HepG2 (cell line): ENCODE data around the gene IRF4. TPM values are rescaled to one million over a fixed set of nuclear protein-coding genes. Genes with fewer than 3 reads are reported as not detected.

ENCODE experiments used
- ATAC-seq: fragments of 200-7000 bp; cut with Tn5 transposase; 3 replicates; pipeline ENCODE4 v1.9.1; 2020; ENCODE audit warnings: mild to moderate bottlenecking, moderate library complexity
- BruUV-seq: library from RNA; stranded (reverse); fragments of 400-500 nt; replicated peaks from 2 replicates; lab custom pipeline; 2021; lab: Mats Ljungman, UMichigan
- CTCF ChIA-PET: fragments of 300-600 bp; formaldehyde crosslinking; extraction: SDS; loops from one replicate; lab custom pipeline; 2021; ENCODE audit warnings: low total read pairs, inconsistent platforms, low intra/inter-chr PET ratio; lab: Yijun Ruan, JAX
- POLR2A ChIA-PET: fragments of 350-600 bp; sonication (Branson Sonifier 250); formaldehyde crosslinking; loops from one replicate; lab custom pipeline; 2020; ENCODE audit warnings: antibody characterized with exemption, inconsistent platforms; lab: Yijun Ruan, JAX
- DNase-seq: peaks from one replicate; pipeline ENCODE4 v3.0.0-alpha.2; 2015; ENCODE audit warnings: low spot score
- FAIRE-seq: peaks from 3 replicates; lab custom pipeline; 2011; peaks lifted over from hg19 to GRCh38; lab: Jason Lieb, UNC
- H2AFZ ChIP-seq: one replicate; pipeline ENCODE4 v1.6.1; 2011; ENCODE audit warnings: low read length, inconsistent platforms
- H3K27ac ChIP-seq: fragments of 300-600 bp; 3 replicates; pipeline ENCODE4 v1.8.0; 2011; ENCODE audit warnings: mixed run types, mild to moderate bottlenecking, mixed read lengths, low read length, inconsistent platforms; ENCODE audit not compliant: insufficient read depth; ENCODE audit errors: extremely low read length
- H3K27me3 ChIP-seq, 2 experiments: fragments of 200-600 bp in 1 of 2; 2 replicates in 1 of 2; 3 replicates in 1 of 2; pipeline versions ENCODE4 v1.6.0 to v1.8.0; 2011; ENCODE audit warnings: low read length in 2 of 2, mild to moderate bottlenecking in 2 of 2, moderate library complexity in 2 of 2, inconsistent platforms in 1 of 2; ENCODE audit not compliant: insufficient read depth in 2 of 2, control insufficient read depth in 1 of 2
- H3K36me3 ChIP-seq, 2 experiments: fragments of 200-600 bp in 1 of 2; replicated peaks in 1 of 2; 2 replicates in 1 of 2; 3 replicates in 1 of 2; pipeline versions ENCODE4 v1.5.1 to v1.8.0; 2011; ENCODE audit warnings: low read length in 2 of 2, inconsistent platforms in 1 of 2; ENCODE audit not compliant: insufficient read depth in 2 of 2, control insufficient read depth in 1 of 2
- H3K4me1 ChIP-seq: 2 replicates; pipeline ENCODE4 v1.5.1; 2012; ENCODE audit warnings: low read length, inconsistent platforms; ENCODE audit not compliant: insufficient read depth
- H3K4me2 ChIP-seq: 2 replicates; pipeline ENCODE4 v1.6.0; 2011; ENCODE audit warnings: low read depth, low read length, inconsistent platforms
- H3K4me3 ChIP-seq, 3 experiments: fragments of 200-600 bp in 1 of 3; sonication (generic), shearing (Covaris generic) in 1 of 3; replicated peaks in 1 of 3; 2 replicates each; pipeline ENCODE4 v1.5.1; 2011 to 2016; ENCODE audit warnings: low read length in 3 of 3, inconsistent platforms in 2 of 3, low read depth in 2 of 3, mild to moderate bottlenecking in 2 of 3, control low read depth in 1 of 3, mixed read lengths in 1 of 3; ENCODE audit not compliant: insufficient read depth in 1 of 3
- H3K79me2 ChIP-seq: one replicate; pipeline ENCODE4 v1.6.1; 2011; ENCODE audit warnings: low read length, inconsistent platforms; ENCODE audit not compliant: insufficient read depth
- H3K9ac ChIP-seq: 2 replicates; pipeline ENCODE4 v1.6.0; 2011; ENCODE audit warnings: mild to moderate bottlenecking, low read depth, low read length, inconsistent platforms; ENCODE audit not compliant: insufficient read depth
- H3K9me3 ChIP-seq: 2 replicates; pipeline ENCODE4 v1.5.1; 2012; ENCODE audit warnings: mild to moderate bottlenecking, low read length
- H4K20me1 ChIP-seq: 2 replicates; pipeline ENCODE4 v1.6.0; 2011; ENCODE audit warnings: inconsistent platforms, mild to moderate bottlenecking, low read length, moderate library complexity; ENCODE audit not compliant: insufficient read depth
- GZF1 ChIP-seq: sonication (generic); formaldehyde crosslinking; IDR thresholded peaks from 2 replicates; pipeline ENCODE4 v1.5.1; 2020; ENCODE audit warnings: mild to moderate bottlenecking, missing genetic modification reagents
- HHEX ChIP-seq: IDR thresholded peaks from 2 replicates; pipeline ENCODE4 v1.6.1; 2016; ENCODE audit warnings: control low read depth
- KAT2B ChIP-seq: fragments of 150-350 bp; IDR thresholded peaks from 2 replicates; pipeline ENCODE4 v1.6.1; 2014; ENCODE audit warnings: low read depth, low read length, borderline replicate concordance
- KLF9 ChIP-seq: IDR thresholded peaks from 2 replicates; pipeline ENCODE4 v1.6.1; 2016; ENCODE audit warnings: low read depth
- MED1 ChIP-seq: sonication (generic); formaldehyde crosslinking; IDR thresholded peaks from 2 replicates; pipeline ENCODE4 v1.4.0; 2020; ENCODE audit warnings: missing genetic modification reagents
- ZMYM3 ChIP-seq: sonication (generic); formaldehyde crosslinking; IDR thresholded peaks from 2 replicates; pipeline ENCODE4 v1.5.1; 2020; ENCODE audit warnings: mild to moderate bottlenecking, missing genetic modification reagents
- ZNF281 ChIP-seq: sonication (generic); formaldehyde crosslinking; IDR thresholded peaks from 2 replicates; pipeline ENCODE4 v1.4.0; 2020; ENCODE audit warnings: missing genetic modification reagents, borderline replicate concordance
- ZNF512B ChIP-seq: sonication (generic); formaldehyde crosslinking; IDR thresholded peaks from 2 replicates; pipeline ENCODE4 v1.5.1; 2020; ENCODE audit warnings: missing genetic modification reagents, mild to moderate bottlenecking, borderline replicate concordance
- WGBS: methylation state at CpG from one replicate; pipeline ENCODE4 v1.1.6; 2017; ENCODE audit warnings: low lambda C conversion rate; 5-methylcytosine and 5-hydroxymethylcytosine counted together
- in situ Hi-C: cut with HindIII; loops from 2 replicates; pipeline ENCODE4 v1.10.0; 2017; ENCODE audit warnings: low pct_unique_long_range_greater_than_20kb; ENCODE audit not compliant: extremely low pct_ligation_motif_present
- intact Hi-C: fragments of 100-400 bp; cut with micrococcal nuclease; formaldehyde crosslinking; loops from one replicate; pipeline ENCODE4 v1.10.0; 2022; ENCODE audit not compliant: unreplicated experiment
- polyA plus RNA-seq, 8 experiments: library from polyadenylated mRNA; depleted of rRNA in 3 of 8; stranded (reverse) in 7 of 8; unstranded in 1 of 8; fragments of >200 nt; fragmentation: Illumina TruSeq in 4 of 8; extraction: Trizol in 4 of 8; gene quantifications; 2 replicates each; pipeline versions ENCODE4 v1.2.1 to v1.2.3, GENCODE V29; 2011 to 2016; ENCODE audit warnings: low read depth in 4 of 8, missing spikeins in 1 of 8, mixed read lengths in 1 of 8; ENCODE audit not compliant: insufficient read depth in 1 of 8
- total RNA-seq, 5 experiments: library from RNA; depleted of rRNA; stranded (reverse); fragments of >200 nt; fragmentation: Illumina TruSeq; extraction: Trizol; gene quantifications; 2 replicates each; pipeline ENCODE4 v1.2.3, GENCODE V29; 2016; ENCODE audit warnings: low read depth in 1 of 5

Gene IRF4
- total and polyA plus RNA-seq, 2 of the 13 experiments (the other 11 are each of a cell fraction or from before 2014, with no cell fraction given) = 0.07 to 0.09 TPM

- DNase-seq (no peak), FAIRE-seq (no peak), ATAC-seq (no peak)
- in situ Hi-C loops = no loop called here
- H3K4me2 ChIP-seq = no peak overlapping the region
- H3K9ac ChIP-seq = no peak overlapping the region
- no peaks in the 10 kb centered on the region for H4K20me1 ChIP-seq
- no peak for TF ChIP-seq ZNF512B
- no peak for TF ChIP-seq ZMYM3 (CRISPR knock-in tag)
- TF ChIP-seq KAT2B = no peak
- no peak for TF ChIP-seq HHEX
- TF ChIP-seq ZNF281 = no peak
- no peak for TF ChIP-seq MED1 (CRISPR knock-in tag)
- no peak for TF ChIP-seq KLF9 (CRISPR knock-in tag)
- TF ChIP-seq GZF1 (CRISPR knock-in tag) = no peak
- no peak overlapping the region for H3K4me3 ChIP-seq
- H2AFZ ChIP-seq = no peak overlapping the region
- no peaks in the 10 kb centered on the region for H3K79me2 ChIP-seq
- CTCF ChIA-PET = no interaction called here
- no peaks in the 10 kb centered on the region for H3K4me1 ChIP-seq
- intact Hi-C loops = no loop called here
- no peaks in the 10 kb centered on the region for H3K9me3 ChIP-seq
- H3K36me3 ChIP-seq = no peaks in the 10 kb centered on the region
- POLR2A ChIA-PET = no interaction called here
- H3K27ac ChIP-seq = no peak overlapping the region
- BruUV-seq = no TSS peak
- peaks cover 4 to 70% of the 10 kb centered on the region in 2 experiments; a peak in 4 of 5 replicates for H3K27me3 ChIP-seq
- WGBS = 46% methylated on average over 12 of the region's 12 CpGs
Observed at GRCh38 chr6:441126-441920, 49.8 kb downstream of the IRF4 start.
